NB4 (cell line): ENCODE data around the gene UBAP1L.

Experiments
- TF ChIP-seq, protein P1 (sequence below): IDR thresholded peaks from one replicate; pipeline ENCODE4 v1.5.1; 2012; ENCODE audit warnings: low read depth, low read length
- TF ChIP-seq, protein P2 (sequence below): IDR thresholded peaks from 2 replicates; pipeline ENCODE4 v1.6.1; 2011; ENCODE audit warnings: low read depth, low read length

DNA sequence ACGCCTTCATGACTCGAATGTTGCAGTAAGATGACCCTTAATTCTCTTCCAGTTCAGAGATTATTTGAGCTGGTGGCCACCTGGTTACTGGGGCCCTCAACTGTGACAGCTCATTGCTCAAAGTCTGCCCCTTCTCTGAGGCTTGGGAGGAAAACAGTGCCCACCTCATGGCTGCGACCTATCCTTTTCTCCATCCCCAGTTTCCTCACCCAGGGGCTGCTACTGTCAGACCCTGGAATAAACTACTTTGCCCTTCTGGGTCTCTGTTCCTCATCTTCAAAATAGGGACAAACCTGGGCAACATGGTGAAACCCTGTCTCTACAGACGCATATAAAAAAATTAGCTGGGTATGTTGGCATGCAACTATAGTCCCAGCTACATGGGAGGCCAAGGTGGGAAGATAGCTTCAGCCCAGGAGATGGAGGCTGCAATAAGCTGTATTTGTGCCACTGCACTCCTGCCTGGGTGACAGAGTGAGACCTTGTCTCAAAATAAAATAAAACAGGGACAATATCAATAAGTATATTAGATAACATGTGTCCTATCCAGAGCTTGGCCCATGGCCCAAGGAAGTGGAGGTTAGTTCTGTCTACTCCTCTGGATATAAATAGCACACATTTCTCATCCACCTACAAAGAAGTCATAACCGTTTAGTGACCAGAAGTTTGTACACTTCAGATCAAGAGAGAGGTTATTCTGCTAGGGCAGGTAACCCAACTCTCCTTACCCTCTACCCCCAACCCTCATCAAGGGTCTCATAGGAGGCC is 45.0 kb downstream of the UBAP1L start:
- TF ChIP-seq, protein P1, sequence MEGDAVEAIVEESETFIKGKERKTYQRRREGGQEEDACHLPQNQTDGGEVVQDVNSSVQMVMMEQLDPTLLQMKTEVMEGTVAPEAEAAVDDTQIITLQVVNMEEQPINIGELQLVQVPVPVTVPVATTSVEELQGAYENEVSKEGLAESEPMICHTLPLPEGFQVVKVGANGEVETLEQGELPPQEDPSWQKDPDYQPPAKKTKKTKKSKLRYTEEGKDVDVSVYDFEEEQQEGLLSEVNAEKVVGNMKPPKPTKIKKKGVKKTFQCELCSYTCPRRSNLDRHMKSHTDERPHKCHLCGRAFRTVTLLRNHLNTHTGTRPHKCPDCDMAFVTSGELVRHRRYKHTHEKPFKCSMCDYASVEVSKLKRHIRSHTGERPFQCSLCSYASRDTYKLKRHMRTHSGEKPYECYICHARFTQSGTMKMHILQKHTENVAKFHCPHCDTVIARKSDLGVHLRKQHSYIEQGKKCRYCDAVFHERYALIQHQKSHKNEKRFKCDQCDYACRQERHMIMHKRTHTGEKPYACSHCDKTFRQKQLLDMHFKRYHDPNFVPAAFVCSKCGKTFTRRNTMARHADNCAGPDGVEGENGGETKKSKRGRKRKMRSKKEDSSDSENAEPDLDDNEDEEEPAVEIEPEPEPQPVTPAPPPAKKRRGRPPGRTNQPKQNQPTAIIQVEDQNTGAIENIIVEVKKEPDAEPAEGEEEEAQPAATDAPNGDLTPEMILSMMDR = no peak
- TF ChIP-seq, protein P2, sequence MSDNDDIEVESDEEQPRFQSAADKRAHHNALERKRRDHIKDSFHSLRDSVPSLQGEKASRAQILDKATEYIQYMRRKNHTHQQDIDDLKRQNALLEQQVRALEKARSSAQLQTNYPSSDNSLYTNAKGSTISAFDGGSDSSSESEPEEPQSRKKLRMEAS = no peak
